Body of pancreas (tissue), 4 donors: ENCODE data around the gene FKBP2.

Experiments used
- CTCF ChIP-seq, 7 experiments: fragments of 450-650 bp in 4 of 7; fragments of 200-600 bp in 3 of 7; sonication (generic) in 3 of 7; IDR thresholded peaks; one replicate each; pipeline ENCODE4 v1.5.1; 2016 to 2019; ENCODE audit warnings: antibody characterized with exemption in 7 of 7
- POLR2A ChIP-seq, 3 donors: fragments of 450-650 bp; IDR thresholded peaks; one replicate each; pipeline ENCODE4 v1.6.1; 2016; ENCODE audit warnings: antibody characterized with exemption in 3 of 3, mild to moderate bottlenecking in 2 of 3

GRCh38 chr11:64229744-64230170 is 11.1 kb upstream of the FKBP2 start:
- no peak for TF ChIP-seq CTCF (IDR thresholded peaks at IDR 0.05)
- TF ChIP-seq POLR2A (IDR thresholded peaks at IDR 0.05) = no peak
